K562 (cell line): Measurements from ENCODE around the gene ZNF687. TPM values are rescaled to one million over a fixed set of nuclear protein-coding genes. Genes with fewer than 3 reads are reported as not detected.

Experiments
- AFF4 ChIP-seq: sonication (generic); formaldehyde crosslinking; IDR thresholded peaks from 2 replicates; pipeline ENCODE4 v1.8.0; 2023; ENCODE audit warnings: mild to moderate bottlenecking, missing genetic modification reagents
- CHD1 ChIP-seq: fragments of 200-600 bp; sonication (generic); IDR thresholded peaks from one replicate; pipeline ENCODE4 v1.6.1; 2012; ENCODE audit warnings: mild to moderate bottlenecking, moderate library complexity, low read length, inconsistent platforms
- CHD7 ChIP-seq: fragments of 200-600 bp; sonication (generic); IDR thresholded peaks from one replicate; pipeline ENCODE4 v1.6.1; 2012; ENCODE audit warnings: mild to moderate bottlenecking, low read depth, low read length, inconsistent platforms
- NR2C1 ChIP-seq, 2 experiments: fragments of 450-650 bp; IDR thresholded peaks; 2 replicates each; pipeline ENCODE4 v1.6.1; 2017; ENCODE audit warnings: mild to moderate bottlenecking in 2 of 2, antibody characterized with exemption in 1 of 2, inconsistent platforms in 1 of 2, missing compliant biosample characterization in 1 of 2, missing genetic modification characterization in 1 of 2
- PHF8 ChIP-seq: fragments of 200-600 bp; sonication (generic); IDR thresholded peaks from 2 replicates; pipeline ENCODE4 v1.6.1; 2012; ENCODE audit warnings: mixed run types, mild to moderate bottlenecking, inconsistent platforms, low read length, moderate library complexity, borderline replicate concordance
- PREB ChIP-seq: sonication (generic); formaldehyde crosslinking; IDR thresholded peaks from 2 replicates; pipeline ENCODE4 v1.8.1; 2023; ENCODE audit warnings: mild to moderate bottlenecking, missing genetic modification reagents
- TOE1 ChIP-seq, 2 experiments: fragments of 450-650 bp in 1 of 2; sonication (generic) in 1 of 2; formaldehyde crosslinking in 1 of 2; IDR thresholded peaks; 2 replicates each; pipeline versions ENCODE4 v1.7.1 to v1.8.0; 2016 to 2022; ENCODE audit warnings: borderline replicate concordance in 2 of 2, mild to moderate bottlenecking in 2 of 2, antibody characterized with exemption in 1 of 2, inconsistent platforms in 1 of 2, low read depth in 1 of 2, missing genetic modification reagents in 1 of 2, moderate library complexity in 1 of 2
- polyA plus RNA-seq, 8 experiments: library from polyadenylated mRNA; depleted of rRNA in 4 of 8; stranded (reverse) in 5 of 8; unstranded in 3 of 8; fragments of >200 nt; fragmentation: Nextera tagmentation in 2 of 8; fragmentation: Illumina TruSeq in 1 of 8; extraction: Ambion mirVana in 2 of 8; extraction: Trizol in 1 of 8; gene quantifications; 2 replicates each; pipeline versions ENCODE4 v1.2.1 to v1.2.3, GENCODE V29; 2011 to 2014; ENCODE audit warnings: inconsistent platforms in 1 of 8, missing spikeins in 1 of 8
- total RNA-seq, 7 experiments: library from RNA; depleted of rRNA in 6 of 7; stranded (reverse); fragments of >200 nt in 6 of 7; fragmentation: Illumina TruSeq in 2 of 7; extraction: Trizol in 2 of 7; gene quantifications; 2 replicates each; pipeline versions ENCODE4 v1.2.1 to v1.2.3, GENCODE V29; 2011 to 2021; ENCODE audit warnings: low replicate concordance in 1 of 7

ZNF687 gene
- total and polyA plus RNA-seq, 9 of the 15 experiments (the other 6 are each of a cell fraction or from before 2014, with no cell fraction given): 0.13 to 26.4 (median 10.6) TPM

- TF ChIP-seq TOE1 (IDR thresholded peaks at IDR 0.05; ENCODE audit: borderline replicate concordance) (0 out of 2 replicates have a peak, but pooled peaks have one; percentile 6), TOE1 (CRISPR knock-in tag; IDR thresholded peaks at IDR 0.05; ENCODE audit: borderline replicate concordance, low read depth) (no peak), PHF8 (peak; percentile 50; the same call in 1 of the 2 replicates), PREB (CRISPR knock-in tag) (0 out of 2 replicates have a peak, but pooled peaks have one; percentile 53), CHD1 (peak; percentile 84), CHD7 (peak; percentile 92), AFF4 (CRISPR knock-in tag) (peak; percentile 84; the same call in 1 of the 2 replicates), NR2C1 (IDR thresholded peaks at IDR 0.05) (peak; percentile 74), NR2C1 (tag; IDR thresholded peaks at IDR 0.05) (peak; percentile 68)
Observed at GRCh38 chr1:151327903-151328674, 46.0 kb downstream of the ZNF687 start (continued).
